Uterus (tissue), 2 donors: Measurements from ENCODE around the gene PRDM10.

Experiments used
- CTCF ChIP-seq, 4 experiments: fragments of 200-600 bp in 2 of 4; fragments of 450-650 bp in 2 of 4; sonication (generic) in 2 of 4; IDR thresholded peaks; one replicate each; pipeline ENCODE4 v1.5.1; 2016 to 2019; ENCODE audit warnings: antibody characterized with exemption in 4 of 4, mild to moderate bottlenecking in 2 of 4, moderate library complexity in 1 of 4
- POLR2A ChIP-seq, 2 donors: fragments of 450-650 bp; IDR thresholded peaks; one replicate each; pipeline ENCODE4 v1.6.1; 2016; ENCODE audit warnings: antibody characterized with exemption in 2 of 2, mild to moderate bottlenecking in 1 of 2, moderate library complexity in 1 of 2

GRCh38 chr11:129929721-129930120 is 72.9 kb downstream of the PRDM10 start:
- TF ChIP-seq POLR2A (IDR thresholded peaks at IDR 0.05), result no peak
- no peak for TF ChIP-seq CTCF (IDR thresholded peaks at IDR 0.05)
